ENCODE results near the gene PSMB10. TPM values are rescaled to one million over a fixed set of nuclear protein-coding genes. Genes with fewer than 3 reads are reported as not detected.

Gene PSMB10
- total and polyA plus RNA-seq, 2 of the 8 experiments (the other 6 are each of a cell fraction or from before 2014, with no cell fraction given), result 32.1 to 61.9 TPM

DNA sequence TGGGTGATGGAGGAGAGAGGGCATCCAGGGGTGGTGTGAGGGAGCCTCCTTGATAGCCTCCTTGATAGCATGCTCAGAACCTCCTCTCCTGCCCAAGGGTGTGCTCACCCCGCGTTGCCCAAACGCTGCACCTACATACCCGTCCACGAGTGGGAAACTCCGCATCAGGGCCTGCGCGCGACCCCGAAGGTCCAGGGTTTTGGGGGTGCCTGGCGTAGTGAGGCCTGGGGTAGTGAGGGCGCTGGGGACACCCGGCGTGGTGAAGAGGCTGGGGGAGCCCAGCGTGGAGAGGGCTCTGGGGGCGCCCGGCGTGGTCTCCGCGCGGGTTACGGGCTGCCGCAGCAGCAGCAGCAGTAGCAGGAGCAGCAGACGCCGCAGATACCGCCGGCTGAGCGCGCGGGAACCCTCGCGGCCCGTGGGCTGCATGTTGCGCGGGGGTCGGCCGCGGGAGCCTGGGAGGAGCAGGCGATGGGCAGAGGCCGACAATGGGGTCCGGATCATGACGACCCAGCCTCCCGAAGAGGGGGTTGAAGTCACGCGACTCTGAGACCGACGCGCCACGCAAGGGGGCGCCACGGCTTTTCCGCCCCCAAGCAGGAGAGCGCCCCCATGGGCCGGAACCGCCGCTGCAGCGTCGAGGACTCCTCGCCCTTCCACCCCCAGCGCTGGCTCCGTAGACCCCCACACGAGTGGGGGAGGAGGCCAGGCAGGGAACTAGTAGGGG, 43.5 kb upstream of the PSMB10 start, which contains the start of gene DPEP3 (continued):
- TF ChIP-seq FOSL1 (IDR thresholded peaks at IDR 0.05; ENCODE audit: insufficient read depth, low read depth, low read length), result no peak
- no peak for TF ChIP-seq BCL11A (IDR thresholded peaks at IDR 0.05; ENCODE audit: low read depth in 2 of 2, low read length in 2 of 2)
- no peak for TF ChIP-seq MAFK (IDR thresholded peaks at IDR 0.05; ENCODE audit: low read depth, low read length)
- TF ChIP-seq SUZ12 (IDR thresholded peaks at IDR 0.05; ENCODE audit: low read length), result no peak; the same call in 1 of the 2 replicates
- no peak for TF ChIP-seq POLR2A (IDR thresholded peaks at IDR 0.05; ENCODE audit: control extremely low read depth in 1 of 2, low read depth in 2 of 2, low read length in 2 of 2)
- TF ChIP-seq SP4 (IDR thresholded peaks at IDR 0.05; ENCODE audit: low read length), result no peak
- 0 out of 2 replicates have a peak, but pooled peaks have one; percentile 5 for TF ChIP-seq YY1 (IDR thresholded peaks at IDR 0.05; ENCODE audit: low read depth, low read length)
- TF ChIP-seq ASH2L (IDR thresholded peaks at IDR 0.05; ENCODE audit: low read length), result no peak
- TF ChIP-seq CEBPB (IDR thresholded peaks at IDR 0.05; ENCODE audit: low read depth, low read length), result no peak
- no peak for TF ChIP-seq RBBP5 (IDR thresholded peaks at IDR 0.05; ENCODE audit: borderline replicate concordance, low read depth, low read length)
- TF ChIP-seq SIRT6 (IDR thresholded peaks at IDR 0.05; ENCODE audit: low read length), result no peak
- TF ChIP-seq KDM5A (IDR thresholded peaks at IDR 0.05; ENCODE audit: low read length), result no peak
- TF ChIP-seq CHD2 (IDR thresholded peaks at IDR 0.05; ENCODE audit: low read length), result peak; percentile 54; the same call in 1 of the 2 replicates
- TF ChIP-seq, protein P1, sequence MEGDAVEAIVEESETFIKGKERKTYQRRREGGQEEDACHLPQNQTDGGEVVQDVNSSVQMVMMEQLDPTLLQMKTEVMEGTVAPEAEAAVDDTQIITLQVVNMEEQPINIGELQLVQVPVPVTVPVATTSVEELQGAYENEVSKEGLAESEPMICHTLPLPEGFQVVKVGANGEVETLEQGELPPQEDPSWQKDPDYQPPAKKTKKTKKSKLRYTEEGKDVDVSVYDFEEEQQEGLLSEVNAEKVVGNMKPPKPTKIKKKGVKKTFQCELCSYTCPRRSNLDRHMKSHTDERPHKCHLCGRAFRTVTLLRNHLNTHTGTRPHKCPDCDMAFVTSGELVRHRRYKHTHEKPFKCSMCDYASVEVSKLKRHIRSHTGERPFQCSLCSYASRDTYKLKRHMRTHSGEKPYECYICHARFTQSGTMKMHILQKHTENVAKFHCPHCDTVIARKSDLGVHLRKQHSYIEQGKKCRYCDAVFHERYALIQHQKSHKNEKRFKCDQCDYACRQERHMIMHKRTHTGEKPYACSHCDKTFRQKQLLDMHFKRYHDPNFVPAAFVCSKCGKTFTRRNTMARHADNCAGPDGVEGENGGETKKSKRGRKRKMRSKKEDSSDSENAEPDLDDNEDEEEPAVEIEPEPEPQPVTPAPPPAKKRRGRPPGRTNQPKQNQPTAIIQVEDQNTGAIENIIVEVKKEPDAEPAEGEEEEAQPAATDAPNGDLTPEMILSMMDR (IDR thresholded peaks at IDR 0.05; ENCODE audit: control extremely low read depth in 1 of 3, insufficient read depth in 1 of 3, low read depth in 1 of 3, low read length in 3 of 3), result peak; percentile 87 to 100 (median 93)
- TF ChIP-seq TEAD4 (IDR thresholded peaks at IDR 0.05; ENCODE audit: low read depth, low read length), result no peak
- TF ChIP-seq RXRA (IDR thresholded peaks at IDR 0.05; ENCODE audit: insufficient read depth, low read depth, low read length), result no peak
- peak; percentile 63; the same call in 1 of the 2 replicates for TF ChIP-seq ATF3 (IDR thresholded peaks at IDR 0.05; ENCODE audit: insufficient read depth, low read depth, low read length)
- peak; percentile 64; the same call in 1 of the 2 replicates for TF ChIP-seq GABPA (IDR thresholded peaks at IDR 0.05; ENCODE audit: borderline replicate concordance, insufficient read depth, low read length)
- no peak; a peak in 1 of 4 replicates for TF ChIP-seq SIN3A (conservative IDR thresholded peaks at IDR 0.05 in 1 of 2, IDR thresholded peaks at IDR 0.05 in 1 of 2; ENCODE audit: low read depth in 1 of 2, low read length in 2 of 2)
- no peak for TF ChIP-seq CHD1 (IDR thresholded peaks at IDR 0.05; ENCODE audit: low read depth, low read length)
- no peak for TF ChIP-seq RNF2 (IDR thresholded peaks at IDR 0.05; ENCODE audit: borderline replicate concordance, low read depth, low read length, missing control alignments, poor library complexity, severe bottlenecking)
- TF ChIP-seq JUN (IDR thresholded peaks at IDR 0.05; ENCODE audit: low read depth, low read length), result no peak

Data from H1 (cell line).